H9 (cell line): ENCODE data around the gene ADGRD1. TPM values are rescaled to one million over a fixed set of nuclear protein-coding genes. Genes with fewer than 3 reads are reported as not detected.

ENCODE experiments used
- DNase-seq: peaks from one replicate; pipeline ENCODE4 v3.0.0-alpha.2; 2017
- H2AFZ ChIP-seq: one replicate; pipeline ENCODE4 v1.6.1; 2013; ENCODE audit warnings: mild to moderate bottlenecking, low read length, control low read depth, moderate library complexity
- H2AK5ac ChIP-seq: 2 replicates; pipeline ENCODE4 v1.6.1; 2013; ENCODE audit warnings: low read length, control low read depth, mixed read lengths; ENCODE audit not compliant: insufficient read length
- H2BK120ac ChIP-seq: one replicate; pipeline ENCODE4 v1.6.1; 2013; ENCODE audit warnings: low read depth, mild to moderate bottlenecking, low read length, control low read depth, inconsistent platforms; ENCODE audit not compliant: poor library complexity, severe bottlenecking
- H2BK12ac ChIP-seq: 2 replicates; pipeline ENCODE4 v1.6.1; 2013; ENCODE audit warnings: low read length, control low read depth, mixed read lengths, low read depth; ENCODE audit not compliant: insufficient read length
- H2BK15ac ChIP-seq: 2 replicates; pipeline ENCODE4 v1.6.1; 2013; ENCODE audit warnings: low read depth, low read length, control low read depth
- H2BK20ac ChIP-seq: one replicate; pipeline ENCODE4 v1.6.1; 2013; ENCODE audit warnings: low read depth, mild to moderate bottlenecking, low read length, control low read depth, inconsistent platforms; ENCODE audit not compliant: poor library complexity, severe bottlenecking
- H2BK5ac ChIP-seq: 2 replicates; pipeline ENCODE4 v1.6.1; 2013; ENCODE audit warnings: low read length, control low read depth, mixed read lengths; ENCODE audit not compliant: insufficient read length
- H3K14ac ChIP-seq: 2 replicates; pipeline ENCODE4 v1.6.1; 2013; ENCODE audit warnings: low read length, control low read depth; ENCODE audit not compliant: insufficient read depth
- H3K18ac ChIP-seq: 2 replicates; pipeline ENCODE4 v1.6.1; 2013; ENCODE audit warnings: low read depth, mild to moderate bottlenecking, mixed read lengths, low read length, control low read depth; ENCODE audit not compliant: insufficient read length
- H3K23ac ChIP-seq: 2 replicates; pipeline ENCODE4 v1.6.1; 2013; ENCODE audit warnings: low read length, control low read depth, mixed read lengths, low read depth; ENCODE audit not compliant: insufficient read length
- H3K23me2 ChIP-seq: 2 replicates; pipeline ENCODE4 v1.6.1; 2013; ENCODE audit warnings: low read depth, mild to moderate bottlenecking, mixed read lengths, low read length, control low read depth; ENCODE audit not compliant: insufficient read length, poor library complexity, severe bottlenecking
- H3K27ac ChIP-seq: 2 replicates; pipeline ENCODE4 v1.5.1; 2013; ENCODE audit warnings: low read length, control low read depth, mixed read lengths, low read depth; ENCODE audit not compliant: insufficient read length
- H3K27me3 ChIP-seq: 2 replicates; pipeline ENCODE4 v1.6.1; 2013; ENCODE audit warnings: low read length, control low read depth, inconsistent platforms; ENCODE audit not compliant: insufficient read depth
- H3K4ac ChIP-seq: 2 replicates; pipeline ENCODE4 v1.6.1; 2013; ENCODE audit warnings: low read depth, mild to moderate bottlenecking, control low read depth, inconsistent platforms, low read length, moderate library complexity
- H3K4me1 ChIP-seq: 2 replicates; pipeline ENCODE4 v1.6.1; 2013; ENCODE audit warnings: low read length, control low read depth, inconsistent platforms; ENCODE audit not compliant: insufficient read depth
- H3K4me2 ChIP-seq: 2 replicates; pipeline ENCODE4 v1.6.1; 2013; ENCODE audit warnings: low read length, control low read depth, mixed read lengths; ENCODE audit not compliant: insufficient read length, insufficient read depth
- H3K56ac ChIP-seq: 2 replicates; pipeline ENCODE4 v1.6.1; 2013; ENCODE audit warnings: low read depth, mild to moderate bottlenecking, mixed read lengths, low read length, control low read depth; ENCODE audit not compliant: insufficient read length
- H3K79me1 ChIP-seq: 2 replicates; pipeline ENCODE4 v1.6.1; 2013; ENCODE audit warnings: low read depth, mild to moderate bottlenecking, moderate library complexity, low read length, control low read depth, inconsistent platforms; ENCODE audit not compliant: insufficient read depth, poor library complexity, severe bottlenecking
- H3K79me2 ChIP-seq: 2 replicates; pipeline ENCODE4 v1.6.1; 2013; ENCODE audit warnings: low read length, control low read depth, inconsistent platforms; ENCODE audit not compliant: insufficient read depth
- H3K9ac ChIP-seq: 2 replicates; pipeline ENCODE4 v1.6.1; 2013; ENCODE audit warnings: low read length, control low read depth, mixed read lengths; ENCODE audit not compliant: insufficient read length; ENCODE audit errors: extremely low read depth
- H3K9me3 ChIP-seq: one replicate; pipeline ENCODE4 v1.6.1; 2013; ENCODE audit warnings: low read depth, low read length, inconsistent platforms; ENCODE audit not compliant: control insufficient read depth
- H3T11ph ChIP-seq: one replicate; pipeline ENCODE4 v1.6.1; 2013; ENCODE audit warnings: mild to moderate bottlenecking, low read length, control low read depth, inconsistent platforms
- H4K20me1 ChIP-seq: one replicate; pipeline ENCODE4 v1.6.1; 2013; ENCODE audit not compliant: control insufficient read depth, insufficient read length, insufficient read depth
- H4K5ac ChIP-seq: 2 replicates; pipeline ENCODE4 v1.6.1; 2013; ENCODE audit warnings: low read depth, mild to moderate bottlenecking, mixed read lengths, low read length, control low read depth; ENCODE audit not compliant: insufficient read length
- H4K8ac ChIP-seq: replicated peaks from 2 replicates; pipeline ENCODE4 v1.6.1; 2013; ENCODE audit warnings: low read length, control low read depth, mixed read lengths, low read depth; ENCODE audit not compliant: insufficient read length
- H4K91ac ChIP-seq: 2 replicates; pipeline ENCODE4 v1.6.1; 2013; ENCODE audit warnings: low read depth, mild to moderate bottlenecking, moderate library complexity, mixed read lengths, low read length, control low read depth; ENCODE audit not compliant: insufficient read length
- H3K27ac Mint-ChIP-seq, 3 experiments: 2 replicates in 2 of 3; 3 replicates in 1 of 3; pipeline ENCODE4 v1.8.0; 2020 to 2021; ENCODE audit warnings: mixed read lengths in 3 of 3, mild to moderate bottlenecking in 1 of 3, moderate library complexity in 1 of 3
- H3K27me3 Mint-ChIP-seq: 2 replicates; pipeline ENCODE4 v1.8.0; 2021; ENCODE audit warnings: low read depth, mild to moderate bottlenecking, moderate library complexity, mixed read lengths
- H3K36me3 Mint-ChIP-seq, 3 experiments: 2 replicates in 2 of 3; 3 replicates in 1 of 3; pipeline ENCODE4 v1.8.0; 2020 to 2021; ENCODE audit warnings: low read depth in 3 of 3, mixed read lengths in 3 of 3; ENCODE audit not compliant: insufficient read depth in 1 of 3
- H3K4me1 Mint-ChIP-seq, 2 experiments: 2 replicates each; pipeline ENCODE4 v1.8.0; 2020; ENCODE audit warnings: mixed read lengths in 2 of 2
- H3K4me3 Mint-ChIP-seq, 2 experiments: 2 replicates in 1 of 2; 3 replicates in 1 of 2; pipeline ENCODE4 v1.8.0; 2020 to 2021; ENCODE audit warnings: mild to moderate bottlenecking in 2 of 2, mixed read lengths in 2 of 2, moderate library complexity in 1 of 2
- H3K9me3 Mint-ChIP-seq, 2 experiments: 2 replicates in 1 of 2; 3 replicates in 1 of 2; pipeline ENCODE4 v1.8.0; 2020; ENCODE audit warnings: mild to moderate bottlenecking in 2 of 2, mixed read lengths in 2 of 2, moderate library complexity in 1 of 2
- CTCF ChIP-seq: fragments of 200-600 bp; sonication (generic); conservative IDR thresholded peaks from 3 replicates; pipeline ENCODE4 v1.8.0; 2021; ENCODE audit warnings: antibody characterized with exemption, mild to moderate bottlenecking
- WGBS: extraction: QIAGEN DNeasy Blood & Tissue Kit; methylation state at CpG from one replicate; pipeline ENCODE4 v1.1.7; 2013; ENCODE audit warnings: missing lambda C conversion rate, low lambda C conversion rate, mixed read lengths; ENCODE audit not compliant: insufficient read length; ENCODE audit errors: extremely low coverage; 5-methylcytosine and 5-hydroxymethylcytosine counted together
- total RNA-seq: library from RNA; stranded (reverse); gene quantifications from 2 replicates; pipeline ENCODE4 v1.2.1, GENCODE V29; 2021

The ADGRD1 gene
- total RNA-seq, 1 experiment from 2014 or later, result 0.52 TPM

- Mint-ChIP-seq H3K9me3 (no peaks in the 10 kb centered on the region), H3K4me3 (no peak overlapping the region), H3K27ac (no peak overlapping the region), H3K36me3 (no peaks in the 10 kb centered on the region), H3K4me1 (peaks cover 4 to 6% of the 10 kb centered on the region in 2 experiments), H3K27me3 (peaks cover 3% of the 10 kb centered on the region)
- no peak for TF ChIP-seq CTCF
- H2AFZ ChIP-seq, result no peak overlapping the region
- no peak overlapping the region for H3K27ac ChIP-seq
- H3K23ac ChIP-seq, result no peak overlapping the region
- no peaks in the 10 kb centered on the region for H3K9me3 ChIP-seq
- H4K91ac ChIP-seq, result no peak overlapping the region
- no CpG with 5 or more reads among the region's 15 CpGs for WGBS
- H3K14ac ChIP-seq, result no peak overlapping the region
- H2AK5ac ChIP-seq, result no peak overlapping the region
- no peak overlapping the region for H3K18ac ChIP-seq
- H3K79me1 ChIP-seq, result no peaks in the 10 kb centered on the region
- H2BK120ac ChIP-seq, result no peak overlapping the region
- no peaks in the 10 kb centered on the region for H3K4me1 ChIP-seq
- H3K79me2 ChIP-seq, result no peaks in the 10 kb centered on the region
- no peak overlapping the region for H3K4me2 ChIP-seq
- H2BK5ac ChIP-seq, result no peak overlapping the region
- no peak overlapping the region for H3K9ac ChIP-seq
- no peak overlapping the region for H3K56ac ChIP-seq
- H2BK12ac ChIP-seq, result no peak overlapping the region
- H3K23me2 ChIP-seq, result no peaks in the 10 kb centered on the region
- no peak overlapping the region for H2BK20ac ChIP-seq
- H4K5ac ChIP-seq, result no peak overlapping the region
- H3T11ph ChIP-seq, result no peak overlapping the region
- H3K4ac ChIP-seq, result no peak overlapping the region
- no peaks in the 10 kb centered on the region for H4K20me1 ChIP-seq
- H4K8ac ChIP-seq, result no peak overlapping the region
- no peaks in the 10 kb centered on the region for H3K27me3 ChIP-seq
- no peak overlapping the region for H2BK15ac ChIP-seq
- no peak for DNase-seq
These were observed 98.5 kb downstream of the ADGRD1 start for GRCh38 chr12:131052063-131052781.
